Activated naive CD8-positive, alpha-beta T cell treated with anti-CD3 and anti-CD28 coated beads, Interleukin-2, amount 50 U/mL, for 24 hours (primary cell): Measurements from ENCODE around the gene ISL2.

Experiments
- ATAC-seq: fragments of 150-1000 bp; cut with Tn5 transposase; one replicate; pipeline ENCODE4 v1.10.0; 2021
- DNase-seq: peaks from one replicate; pipeline ENCODE4 v3.0.0; 2021
- H3K27ac Mint-ChIP-seq: one replicate; pipeline ENCODE4 v1.8.0; 2021; ENCODE audit warnings: mild to moderate bottlenecking, mixed read lengths
- H3K27me3 Mint-ChIP-seq: one replicate; pipeline ENCODE4 v1.8.0; 2021; ENCODE audit warnings: mixed read lengths
- H3K36me3 Mint-ChIP-seq: one replicate; pipeline ENCODE4 v1.8.0; 2021; ENCODE audit warnings: low read depth, mixed read lengths
- H3K4me1 Mint-ChIP-seq: one replicate; pipeline ENCODE4 v1.8.0; 2021; ENCODE audit warnings: mixed read lengths
- H3K4me3 Mint-ChIP-seq: one replicate; pipeline ENCODE4 v1.8.0; 2021; ENCODE audit warnings: mild to moderate bottlenecking, moderate library complexity, mixed read lengths
- H3K9me3 Mint-ChIP-seq: one replicate; pipeline ENCODE4 v1.8.0; 2021; ENCODE audit warnings: mixed read lengths

ISL2 gene

DNA sequence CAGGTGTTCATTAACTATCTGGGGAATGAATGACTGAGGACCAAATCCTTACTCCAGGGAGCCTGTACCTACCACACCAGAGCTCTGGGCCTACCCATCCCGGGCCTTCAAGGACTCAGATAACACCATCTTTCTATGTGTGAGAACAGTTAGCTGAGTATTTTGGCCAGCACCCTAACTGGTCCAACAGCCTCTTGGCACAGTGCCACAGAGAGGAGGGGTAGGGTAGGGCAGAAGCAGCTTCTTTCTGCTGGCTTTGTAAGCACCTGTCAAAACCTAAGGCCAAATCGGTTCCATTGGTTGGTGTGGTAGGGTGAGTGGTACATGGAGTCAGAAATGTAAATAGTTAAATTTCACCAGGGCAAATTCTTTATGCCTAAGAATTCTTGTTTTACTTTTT is 26.7 kb downstream of the ISL2 start:
- H3K36me3 Mint-ChIP-seq: no peaks in the 10 kb centered on the region
- ATAC-seq: no peak

GRCh38 chr15:76366714-76367113 is 30.1 kb downstream of the ISL2 start:
- H3K4me1 Mint-ChIP-seq: no peaks in the 10 kb centered on the region
- no peak overlapping the region for H3K4me3 Mint-ChIP-seq
- no peaks in the 10 kb centered on the region for H3K9me3 Mint-ChIP-seq
- no peaks in the 10 kb centered on the region for H3K27me3 Mint-ChIP-seq
- ATAC-seq (no peak), DNase-seq (no peak)
- no peaks in the 10 kb centered on the region for H3K36me3 Mint-ChIP-seq
- no peak overlapping the region for H3K27ac Mint-ChIP-seq

More for the DNA sequence above, 26.7 kb downstream of the ISL2 start:
- no peak for DNase-seq
- Mint-ChIP-seq H3K4me3 (no peak overlapping the region), H3K27me3 (no peaks in the 10 kb centered on the region), H3K27ac (no peak overlapping the region), H3K4me1 (no peaks in the 10 kb centered on the region), H3K9me3 (no peaks in the 10 kb centered on the region)

- Mint-ChIP-seq H3K4me1 (no peaks in the 10 kb centered on the region), H3K4me3 (no peak overlapping the region), H3K27ac (no peak overlapping the region), H3K9me3 (no peaks in the 10 kb centered on the region), H3K27me3 (no peaks in the 10 kb centered on the region), H3K36me3 (peaks cover 5% of the 10 kb centered on the region)
- DNase-seq (no peak), ATAC-seq (no peak)
Measured at GRCh38 chr15:76368122-76368621, 31.6 kb downstream of the ISL2 start.

- no peak overlapping the region for H3K4me3 Mint-ChIP-seq
- ATAC-seq (no peak), DNase-seq (no peak)
- no peaks in the 10 kb centered on the region for H3K9me3 Mint-ChIP-seq
- no peaks in the 10 kb centered on the region for H3K27me3 Mint-ChIP-seq
- H3K36me3 Mint-ChIP-seq: peaks cover 14% of the 10 kb centered on the region
- no peaks in the 10 kb centered on the region for H3K4me1 Mint-ChIP-seq
- H3K27ac Mint-ChIP-seq: no peak overlapping the region
Measured at GRCh38 chr15:76376029-76376428, 39.5 kb downstream of the ISL2 start.

- H3K27me3 Mint-ChIP-seq: no peaks in the 10 kb centered on the region
Measured at GRCh38 chr15:76376816-76377215, 40.2 kb downstream of the ISL2 start.

GRCh38 chr15:76377217-76377616 is 40.6 kb downstream of the ISL2 start:
- Mint-ChIP-seq H3K36me3 (peaks cover 17% of the 10 kb centered on the region), H3K4me1 (no peaks in the 10 kb centered on the region), H3K9me3 (no peaks in the 10 kb centered on the region), H3K27ac (no peak overlapping the region), H3K4me3 (no peak overlapping the region), H3K27me3 (no peaks in the 10 kb centered on the region)
- no peak for DNase-seq
- no peak for ATAC-seq

More at GRCh38 chr15:76376816-76377215, 40.2 kb downstream of the ISL2 start:
- no peaks in the 10 kb centered on the region for H3K9me3 Mint-ChIP-seq
- H3K36me3 Mint-ChIP-seq: peaks cover 17% of the 10 kb centered on the region
- DNase-seq (no peak), ATAC-seq (no peak)
- no peaks in the 10 kb centered on the region for H3K4me1 Mint-ChIP-seq
- H3K4me3 Mint-ChIP-seq: no peak overlapping the region
- H3K27ac Mint-ChIP-seq: no peak overlapping the region

GRCh38 chr15:76377751-76378150 is 41.2 kb downstream of the ISL2 start:
- no peak for ATAC-seq
- H3K27me3 Mint-ChIP-seq: no peaks in the 10 kb centered on the region
- H3K9me3 Mint-ChIP-seq: no peaks in the 10 kb centered on the region
- no peak for DNase-seq
- H3K27ac Mint-ChIP-seq: no peak overlapping the region
- peaks cover 14% of the 10 kb centered on the region for H3K36me3 Mint-ChIP-seq
- H3K4me3 Mint-ChIP-seq: no peak overlapping the region
- H3K4me1 Mint-ChIP-seq: no peaks in the 10 kb centered on the region

DNA sequence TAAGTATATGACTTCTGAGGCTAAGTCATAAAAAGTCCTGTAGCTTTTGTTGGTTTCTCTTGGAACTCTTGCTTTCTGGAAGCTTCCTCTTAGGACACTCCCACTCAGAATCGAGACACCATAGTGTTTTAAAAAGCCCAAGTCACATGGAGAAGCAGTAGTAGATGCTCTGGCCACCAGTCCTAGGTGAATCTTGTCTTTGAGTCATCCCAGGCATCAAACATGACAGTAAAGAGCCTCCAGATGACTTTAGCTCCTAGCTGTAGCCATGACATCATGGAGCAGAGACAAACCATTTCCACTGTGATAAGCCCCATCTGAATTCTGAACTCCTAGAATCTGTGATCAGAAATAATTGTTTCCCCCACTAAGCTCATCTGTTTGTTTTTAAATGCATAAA is 42.1 kb downstream of the ISL2 start:
- no peak for DNase-seq
- no peak overlapping the region for H3K27ac Mint-ChIP-seq
- H3K36me3 Mint-ChIP-seq: peaks cover 10% of the 10 kb centered on the region
- no peak for ATAC-seq
- no peak overlapping the region for H3K4me3 Mint-ChIP-seq
- no peaks in the 10 kb centered on the region for H3K27me3 Mint-ChIP-seq
- H3K4me1 Mint-ChIP-seq: no peaks in the 10 kb centered on the region
- no peaks in the 10 kb centered on the region for H3K9me3 Mint-ChIP-seq

- ATAC-seq: no peak
- DNase-seq: no peak
- no peaks in the 10 kb centered on the region for H3K4me1 Mint-ChIP-seq
- H3K36me3 Mint-ChIP-seq: peaks cover 12% of the 10 kb centered on the region
- no peaks in the 10 kb centered on the region for H3K27me3 Mint-ChIP-seq
- H3K27ac Mint-ChIP-seq: no peak overlapping the region
- H3K9me3 Mint-ChIP-seq: no peaks in the 10 kb centered on the region
- no peak overlapping the region for H3K4me3 Mint-ChIP-seq
Measured at GRCh38 chr15:76380249-76380648, 43.7 kb downstream of the ISL2 start.

DNA sequence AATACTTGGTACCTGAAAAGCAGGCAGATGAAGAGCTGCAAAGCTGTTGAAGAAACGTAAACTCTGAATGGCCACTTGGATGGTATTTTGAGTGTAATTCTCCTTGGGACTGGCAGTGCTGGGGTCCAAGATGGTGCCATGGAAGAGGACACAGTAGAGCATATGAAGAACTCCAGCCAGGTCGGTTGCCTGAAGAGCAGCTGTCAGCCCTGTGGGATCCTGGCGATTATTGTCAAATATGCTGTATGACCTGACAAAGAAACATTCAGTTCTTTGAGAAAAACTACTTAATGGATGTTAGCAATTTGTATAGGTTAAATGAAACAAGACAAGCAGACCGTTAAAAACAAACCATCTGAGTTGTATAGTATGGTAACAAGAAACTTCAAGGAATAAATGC is 44.8 kb downstream of the ISL2 start:
- no peaks in the 10 kb centered on the region for H3K4me1 Mint-ChIP-seq
- H3K4me3 Mint-ChIP-seq: no peak overlapping the region
- no peaks in the 10 kb centered on the region for H3K27me3 Mint-ChIP-seq
- H3K9me3 Mint-ChIP-seq: no peaks in the 10 kb centered on the region
- no peak overlapping the region for H3K27ac Mint-ChIP-seq
- DNase-seq: no peak
- ATAC-seq: no peak
- H3K36me3 Mint-ChIP-seq: peaks cover 13% of the 10 kb centered on the region

DNA sequence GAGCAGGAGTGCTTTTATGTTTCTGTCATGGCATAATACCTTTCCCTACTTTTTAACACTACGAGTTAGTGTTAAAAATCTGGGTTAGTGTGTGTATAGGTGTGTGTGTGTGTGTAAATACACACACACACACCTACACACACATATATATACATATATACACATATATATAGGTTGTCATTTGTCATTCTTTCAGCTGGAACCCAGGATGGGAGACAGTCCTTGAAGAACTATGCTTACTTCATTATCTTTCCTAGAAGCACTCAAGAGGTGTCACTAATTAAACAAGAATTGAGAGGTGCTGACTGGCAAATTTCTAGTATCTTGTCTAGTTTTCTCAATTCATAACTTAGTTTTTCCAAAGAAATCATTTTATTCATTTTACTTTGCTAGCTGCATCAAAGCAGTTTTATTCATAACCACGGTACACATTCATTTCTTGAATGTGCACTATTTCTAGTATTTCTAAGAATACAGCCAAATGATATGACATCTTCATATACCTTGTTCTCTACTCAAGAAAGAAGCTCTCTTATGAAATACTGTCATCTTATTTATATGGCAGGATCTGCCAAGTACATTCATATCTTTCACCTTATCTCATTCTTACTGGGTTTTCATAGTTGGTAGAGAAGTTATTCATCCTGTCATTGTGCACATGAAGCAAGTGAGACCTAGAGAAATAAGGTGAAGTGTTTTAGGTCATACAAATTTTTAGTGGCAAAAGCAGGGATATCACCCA is 46.6 kb downstream of the ISL2 start:
- Mint-ChIP-seq H3K9me3 (no peaks in the 10 kb centered on the region), H3K27ac (no peak overlapping the region), H3K27me3 (no peaks in the 10 kb centered on the region), H3K36me3 (peaks cover 18% of the 10 kb centered on the region), H3K4me3 (no peak overlapping the region), H3K4me1 (no peaks in the 10 kb centered on the region)
- ATAC-seq (no peak), DNase-seq (no peak)

GRCh38 chr15:76384409-76384808 is 47.8 kb downstream of the ISL2 start:
- Mint-ChIP-seq H3K36me3 (peaks cover 20% of the 10 kb centered on the region), H3K27me3 (no peaks in the 10 kb centered on the region), H3K4me3 (no peak overlapping the region), H3K9me3 (no peaks in the 10 kb centered on the region), H3K4me1 (no peaks in the 10 kb centered on the region), H3K27ac (no peak overlapping the region)
- no peak for DNase-seq
- no peak for ATAC-seq

- DNase-seq (no peak), ATAC-seq (no peak)
- Mint-ChIP-seq H3K36me3 (peaks cover 14% of the 10 kb centered on the region), H3K4me3 (no peak overlapping the region), H3K27ac (no peak overlapping the region), H3K27me3 (no peaks in the 10 kb centered on the region), H3K4me1 (no peaks in the 10 kb centered on the region), H3K9me3 (no peaks in the 10 kb centered on the region)
Measured at GRCh38 chr15:76386178-76386577, 49.6 kb downstream of the ISL2 start.

DNA sequence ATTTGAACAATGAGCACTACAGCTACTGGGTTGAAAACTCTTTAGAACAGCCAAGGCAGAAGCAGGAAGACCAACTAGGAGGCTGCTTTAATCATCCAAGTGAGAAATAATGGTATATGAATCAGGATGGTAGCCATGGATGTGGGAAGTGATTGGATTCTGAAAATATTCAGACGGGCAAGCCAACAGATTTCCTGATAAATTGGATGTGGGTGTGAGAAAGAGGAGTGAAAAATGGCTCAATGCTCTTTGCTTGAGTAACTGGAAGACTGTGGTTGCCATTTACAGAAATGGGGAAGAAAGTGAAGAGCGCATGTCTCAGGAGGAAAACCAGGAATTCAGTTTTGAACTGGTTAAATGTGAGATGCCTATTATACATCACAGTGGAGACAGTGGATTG is 50.4 kb downstream of the ISL2 start:
- H3K27me3 Mint-ChIP-seq: no peaks in the 10 kb centered on the region
- H3K9me3 Mint-ChIP-seq: no peaks in the 10 kb centered on the region
- DNase-seq (no peak), ATAC-seq (no peak)
- H3K27ac Mint-ChIP-seq: no peak overlapping the region
- no peaks in the 10 kb centered on the region for H3K4me1 Mint-ChIP-seq
- H3K36me3 Mint-ChIP-seq: peaks cover 11% of the 10 kb centered on the region
- no peak overlapping the region for H3K4me3 Mint-ChIP-seq

DNA sequence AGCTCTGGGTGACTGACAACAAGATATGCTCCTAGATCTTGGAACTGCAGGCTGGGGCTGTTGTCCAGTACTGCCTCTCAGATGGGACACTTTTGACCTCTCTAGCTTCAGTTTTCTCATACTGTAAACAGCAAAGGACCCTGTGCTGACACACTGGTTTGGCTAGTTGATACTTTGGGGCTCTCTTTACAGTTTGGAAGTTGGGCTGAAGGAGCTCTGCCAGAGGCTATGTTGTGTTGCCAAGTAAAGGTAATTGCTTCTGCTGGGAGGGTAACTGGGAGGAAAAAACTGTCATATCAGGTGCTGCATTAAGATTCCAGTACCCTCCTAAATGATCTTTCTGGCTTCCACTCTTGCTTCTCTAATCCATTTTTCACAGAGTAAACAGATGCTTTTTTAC is 54.0 kb downstream of the ISL2 start:
- no peak overlapping the region for H3K27ac Mint-ChIP-seq
- H3K27me3 Mint-ChIP-seq: no peaks in the 10 kb centered on the region
- no peak overlapping the region for H3K4me3 Mint-ChIP-seq
- no peaks in the 10 kb centered on the region for H3K9me3 Mint-ChIP-seq
- DNase-seq (no peak), ATAC-seq (no peak)
- H3K36me3 Mint-ChIP-seq: peaks cover 7% of the 10 kb centered on the region
- H3K4me1 Mint-ChIP-seq: no peaks in the 10 kb centered on the region

DNA sequence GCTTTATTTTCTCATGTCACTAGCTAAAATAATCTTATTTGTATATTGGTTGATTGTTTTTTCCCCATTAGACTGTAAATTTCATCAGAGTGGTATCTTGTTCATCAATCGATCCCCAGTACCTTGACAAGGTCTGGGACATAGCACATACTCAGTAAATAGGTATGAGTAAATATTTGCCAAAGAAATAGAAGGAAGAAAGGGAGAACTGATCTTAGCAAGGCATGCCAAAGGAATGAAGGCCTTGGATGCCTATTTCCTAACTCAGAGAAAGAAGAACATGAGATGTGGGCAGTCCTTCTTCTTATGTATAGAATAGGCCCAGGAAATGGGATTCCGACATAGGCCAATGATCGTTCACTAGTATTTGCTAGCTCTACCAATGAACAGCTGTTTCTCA is 54.7 kb downstream of the ISL2 start:
- Mint-ChIP-seq H3K36me3 (peaks cover 7% of the 10 kb centered on the region), H3K9me3 (no peaks in the 10 kb centered on the region), H3K4me3 (no peak overlapping the region), H3K4me1 (no peaks in the 10 kb centered on the region), H3K27ac (no peak overlapping the region), H3K27me3 (no peaks in the 10 kb centered on the region)
- ATAC-seq: no peak
- DNase-seq: no peak
